ENCODE results near the gene ITGA1.

- no peak for TF ChIP-seq CTCF (IDR thresholded peaks at IDR 0.05; ENCODE audit: low read depth, low read length, missing input control)
- no peak for TF ChIP-seq RAD21 (IDR thresholded peaks at IDR 0.05)
- TF ChIP-seq RXRA (IDR thresholded peaks at IDR 0.05): no peak
- TF ChIP-seq REST (IDR thresholded peaks at IDR 0.05): no peak
- TF ChIP-seq GABPA (IDR thresholded peaks at IDR 0.05 in 1 of 2, conservative IDR thresholded peaks at IDR 0.05 in 1 of 2): no peak
- no peak for TF ChIP-seq SP1 (IDR thresholded peaks at IDR 0.05)
- no peak for TF ChIP-seq MAX (IDR thresholded peaks at IDR 0.05)
- no peak for TF ChIP-seq TAF1 (conservative IDR thresholded peaks at IDR 0.05)
- TF ChIP-seq YY1 (IDR thresholded peaks at IDR 0.05): no peak
- TF ChIP-seq EGR1 (IDR thresholded peaks at IDR 0.05; ENCODE audit: low read depth in 2 of 2): no peak
- TF ChIP-seq ZBTB33 (IDR thresholded peaks at IDR 0.05): no peak
- TF ChIP-seq HNF4A (conservative IDR thresholded peaks at IDR 0.05): no peak
- TF ChIP-seq FOXA1 (IDR thresholded peaks at IDR 0.05): no peak
Measured at GRCh38 chr5:52844885-52845284, 57.2 kb downstream of the ITGA1 start.

All from liver (tissue), 3 donors.